Neural progenitor cell (in vitro differentiated cells): ENCODE measurements around the gene LBHD1.

ENCODE experiments used
- CTCF ChIP-seq: fragments of 200-600 bp; sonication (generic); IDR thresholded peaks from 2 replicates; pipeline ENCODE4 v1.5.1; 2017; ENCODE audit warnings: antibody characterized with exemption, mild to moderate bottlenecking
- EZH2 ChIP-seq: fragments of 200-600 bp; sonication (generic); IDR thresholded peaks from 2 replicates; pipeline ENCODE4 v1.6.1; 2017; ENCODE audit warnings: antibody characterized with exemption, mild to moderate bottlenecking, moderate library complexity

DNA sequence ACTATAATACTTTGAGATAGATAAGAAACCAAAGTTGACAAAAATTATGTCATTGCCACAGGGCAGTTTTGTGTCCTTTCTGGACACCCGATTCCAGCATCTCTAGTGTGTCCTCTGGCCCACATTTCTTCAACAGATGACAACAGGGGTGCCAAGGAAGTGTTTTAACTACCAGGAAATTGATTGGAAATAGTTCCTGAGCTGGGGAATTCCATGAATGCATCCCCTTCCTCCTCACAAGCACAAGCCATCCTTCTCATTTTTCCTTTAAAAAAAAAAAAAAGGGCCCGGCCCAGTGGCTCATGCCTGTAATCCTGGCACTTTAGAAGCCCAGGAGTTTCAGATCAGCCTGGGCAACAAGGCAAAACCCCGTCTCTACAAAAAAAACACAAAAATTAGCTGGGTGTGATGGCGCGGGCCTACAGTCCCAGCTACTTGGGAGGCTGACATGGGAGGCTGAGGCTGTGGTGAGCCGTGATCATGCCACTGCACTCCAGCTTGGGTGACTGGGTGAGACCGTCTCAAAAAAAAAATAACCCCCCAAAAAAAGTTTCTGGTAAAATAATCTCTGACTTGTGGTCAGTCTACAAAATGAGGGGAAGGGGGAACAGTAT lies 49.5 kb downstream of the LBHD1 start:
- no peak for TF ChIP-seq CTCF
- TF ChIP-seq EZH2: no peak
